Activated T-cell treated with anti-CD3 and anti-CD28 coated beads, Interleukin-2, amount 50 U/mL, for 1 hour (primary cell): ENCODE data around the gene PLCB2.

Experiments used
- DNase-seq: peaks from one replicate; pipeline ENCODE4 v3.0.0-alpha.2; 2020

PLCB2 gene

GRCh38 chr15:40340740-40341400 is 33.1 kb upstream of the PLCB2 start, which contains the start of gene CCDC9B:
Gene CCDC9B, minus strand, starts transcription at chr15:40340939. Its CDS starts 120 bp downstream, at chr15:40340819.
- no peak for DNase-seq

GRCh38 chr15:40340038-40340739 is 32.5 kb upstream of the PLCB2 start:
- no peak for DNase-seq

GRCh38 chr15:40339621-40339945 is 31.8 kb upstream of the PLCB2 start:
- DNase-seq: no peak

- DNase-seq: no peak
These were observed 31.3 kb upstream of the PLCB2 start for GRCh38 chr15:40338921-40339620.

GRCh38 chr15:40338041-40338657 is 30.4 kb upstream of the PLCB2 start:
- DNase-seq: peak; percentile 79

- DNase-seq: no peak
These were observed 29.9 kb upstream of the PLCB2 start for GRCh38 chr15:40337597-40337996.

- no peak for DNase-seq
These were observed 29.0 kb upstream of the PLCB2 start for GRCh38 chr15:40336744-40337122.

GRCh38 chr15:40335938-40336743 is 28.4 kb upstream of the PLCB2 start:
- no peak for DNase-seq

- no peak for DNase-seq
These were observed 27.4 kb upstream of the PLCB2 start for GRCh38 chr15:40334941-40335795.

- no peak for DNase-seq
These were observed 26.8 kb upstream of the PLCB2 start for GRCh38 chr15:40334541-40334940.

- DNase-seq: no peak
These were observed 26.3 kb upstream of the PLCB2 start for GRCh38 chr15:40333922-40334492.

GRCh38 chr15:40332113-40332781 is 24.5 kb upstream of the PLCB2 start:
- DNase-seq: no peak

- no peak for DNase-seq
These were observed 23.9 kb upstream of the PLCB2 start for GRCh38 chr15:40331637-40332036.

GRCh38 chr15:40331026-40331425 is 23.3 kb upstream of the PLCB2 start:
- DNase-seq: no peak

GRCh38 chr15:40330368-40330836 is 22.7 kb upstream of the PLCB2 start:
- DNase-seq: no peak

- DNase-seq: no peak
These were observed 22.1 kb upstream of the PLCB2 start for GRCh38 chr15:40329804-40330203.

GRCh38 chr15:40328751-40329150 is 21.0 kb upstream of the PLCB2 start:
- DNase-seq: no peak

GRCh38 chr15:40328176-40328575 is 20.4 kb upstream of the PLCB2 start:
- no peak for DNase-seq

GRCh38 chr15:40327457-40327856 is 19.7 kb upstream of the PLCB2 start:
- DNase-seq: no peak

- no peak for DNase-seq
These were observed 18.0 kb upstream of the PLCB2 start for GRCh38 chr15:40325700-40326099.

- no peak for DNase-seq
These were observed 17.5 kb upstream of the PLCB2 start for GRCh38 chr15:40325188-40325587.
